GM06990 (cell line): ENCODE measurements around the gene IFIT3.

Experiments used
- DNase-seq: peaks from one replicate; pipeline ENCODE4 v3.0.0-alpha.2; 2011; ENCODE audit not compliant: insufficient read length; ENCODE audit errors: extremely low read depth
- H3K27me3 ChIP-seq: replicated peaks from 2 replicates; pipeline ENCODE4 v1.6.0; 2011; ENCODE audit warnings: low read length; ENCODE audit not compliant: control insufficient read depth, insufficient read depth
- H3K36me3 ChIP-seq: 2 replicates; pipeline ENCODE4 v1.5.1; 2011; ENCODE audit warnings: low read length; ENCODE audit not compliant: control insufficient read depth, insufficient read depth
- H3K4me3 ChIP-seq: replicated peaks from 2 replicates; pipeline ENCODE4 v1.5.1; 2011; ENCODE audit warnings: low read depth, mild to moderate bottlenecking, control low read depth, low read length
- TF ChIP-seq, protein P1 (sequence below): IDR thresholded peaks from 2 replicates; pipeline ENCODE4 v1.5.1; 2011; ENCODE audit warnings: low read length, control low read depth, mild to moderate bottlenecking, inconsistent platforms; ENCODE audit not compliant: insufficient read depth, poor library complexity, severe bottlenecking

Gene IFIT3

DNA sequence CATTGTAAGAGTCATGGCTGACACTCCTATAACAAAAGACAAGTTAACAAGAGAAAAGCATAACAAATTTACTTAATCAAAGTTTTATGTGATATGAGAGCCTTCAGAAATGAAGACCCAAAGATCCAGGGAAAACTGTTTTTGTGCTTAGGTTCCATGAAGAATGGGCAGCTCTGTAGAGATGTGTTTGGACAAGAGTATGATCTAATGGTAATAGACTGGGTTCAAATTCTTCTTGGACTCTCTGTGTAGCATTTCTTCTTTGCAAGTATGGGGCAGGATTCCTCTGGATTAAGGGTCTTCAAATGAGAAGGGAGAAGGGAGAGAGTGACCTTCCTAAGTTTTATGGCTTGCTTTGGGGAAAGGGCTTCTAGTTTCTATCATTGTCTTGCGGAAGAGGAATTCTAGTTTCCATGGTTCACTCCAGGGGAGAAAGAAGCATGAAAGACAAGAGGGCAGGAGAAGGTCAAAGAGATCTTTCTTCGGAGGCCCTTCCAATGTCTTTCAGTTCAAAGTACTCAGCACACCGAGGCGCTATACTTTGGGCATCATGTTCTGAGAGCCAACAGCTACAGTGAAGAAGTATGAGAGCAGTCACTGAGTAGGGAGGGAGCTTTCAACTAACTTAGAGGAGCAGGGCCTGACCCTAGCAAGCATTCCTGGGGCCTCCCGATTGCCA lies 15.4 kb downstream of the IFIT3 start:
- peaks cover 11% of the 10 kb centered on the region for H3K36me3 ChIP-seq
- H3K27me3 ChIP-seq: no peaks in the 10 kb centered on the region
- no peak overlapping the region for H3K4me3 ChIP-seq
- no peak for DNase-seq
- TF ChIP-seq, protein P1, sequence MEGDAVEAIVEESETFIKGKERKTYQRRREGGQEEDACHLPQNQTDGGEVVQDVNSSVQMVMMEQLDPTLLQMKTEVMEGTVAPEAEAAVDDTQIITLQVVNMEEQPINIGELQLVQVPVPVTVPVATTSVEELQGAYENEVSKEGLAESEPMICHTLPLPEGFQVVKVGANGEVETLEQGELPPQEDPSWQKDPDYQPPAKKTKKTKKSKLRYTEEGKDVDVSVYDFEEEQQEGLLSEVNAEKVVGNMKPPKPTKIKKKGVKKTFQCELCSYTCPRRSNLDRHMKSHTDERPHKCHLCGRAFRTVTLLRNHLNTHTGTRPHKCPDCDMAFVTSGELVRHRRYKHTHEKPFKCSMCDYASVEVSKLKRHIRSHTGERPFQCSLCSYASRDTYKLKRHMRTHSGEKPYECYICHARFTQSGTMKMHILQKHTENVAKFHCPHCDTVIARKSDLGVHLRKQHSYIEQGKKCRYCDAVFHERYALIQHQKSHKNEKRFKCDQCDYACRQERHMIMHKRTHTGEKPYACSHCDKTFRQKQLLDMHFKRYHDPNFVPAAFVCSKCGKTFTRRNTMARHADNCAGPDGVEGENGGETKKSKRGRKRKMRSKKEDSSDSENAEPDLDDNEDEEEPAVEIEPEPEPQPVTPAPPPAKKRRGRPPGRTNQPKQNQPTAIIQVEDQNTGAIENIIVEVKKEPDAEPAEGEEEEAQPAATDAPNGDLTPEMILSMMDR: no peak

- Histone ChIP-seq H3K27me3 (no peaks in the 10 kb centered on the region), H3K4me3 (no peak overlapping the region), H3K36me3 (peaks cover 10% of the 10 kb centered on the region)
- DNase-seq: no peak
- TF ChIP-seq, protein P1: no peak
Observed at GRCh38 chr10:89344156-89344555, 16.4 kb downstream of the IFIT3 start.

DNA sequence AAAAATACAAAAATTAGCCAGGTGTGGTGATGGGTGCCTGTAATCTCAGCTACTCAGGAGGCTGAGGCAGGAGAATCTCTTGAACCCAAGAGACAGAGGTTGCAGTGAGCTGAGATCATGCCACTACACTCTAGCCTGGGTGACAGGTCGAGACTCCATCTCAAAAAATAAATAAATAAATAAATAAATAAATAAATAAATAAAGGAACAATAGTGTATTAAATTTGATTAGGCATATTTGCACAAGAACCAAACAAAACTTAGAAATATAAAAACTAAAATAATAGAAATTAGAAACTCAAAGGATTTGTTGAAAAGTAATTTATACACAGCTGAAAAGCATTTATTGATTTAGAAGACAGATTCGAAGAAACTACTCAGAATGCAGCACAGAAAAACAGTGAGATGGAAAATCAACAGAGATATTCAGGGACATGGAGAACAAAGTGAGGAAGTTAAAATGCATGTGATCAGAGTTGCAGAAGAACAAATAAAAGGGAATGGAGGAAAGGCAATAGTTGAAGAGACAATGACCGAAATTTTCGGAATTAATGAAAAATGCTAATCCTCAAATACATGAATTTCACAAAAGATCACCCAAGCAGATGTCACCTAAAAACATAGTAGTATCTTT lies 17.7 kb downstream of the IFIT3 start:
- Histone ChIP-seq H3K36me3 (peaks cover 3% of the 10 kb centered on the region), H3K4me3 (no peak overlapping the region), H3K27me3 (no peaks in the 10 kb centered on the region)
- no peak for DNase-seq
- TF ChIP-seq, protein P1: no peak

- no peak overlapping the region for H3K4me3 ChIP-seq
- no peak for DNase-seq
- H3K36me3 ChIP-seq: no peaks in the 10 kb centered on the region
- TF ChIP-seq, protein P1: no peak
- H3K27me3 ChIP-seq: no peaks in the 10 kb centered on the region
Observed at GRCh38 chr10:89346405-89347254, 18.8 kb downstream of the IFIT3 start.

- TF ChIP-seq, protein P1: no peak
- Histone ChIP-seq H3K4me3 (no peak overlapping the region), H3K27me3 (no peaks in the 10 kb centered on the region), H3K36me3 (no peaks in the 10 kb centered on the region)
- DNase-seq: peak; percentile 29
Observed at GRCh38 chr10:89347701-89348457, 20.1 kb downstream of the IFIT3 start.
